Activated CD4-positive, alpha-beta T cell treated with anti-CD3 and anti-CD28 coated beads, Interleukin-2, amount 10 ng/mL, durations not matched to agents 24 days and 14 days (primary cell): Measurements from ENCODE around the gene MAP2K1. TPM values are rescaled to one million over a fixed set of nuclear protein-coding genes. Genes with fewer than 3 reads are reported as not detected.
"Not testable (repeated sequence)": the region's sequence is repeated elsewhere in the genome, so short reads cannot be mapped to it uniquely, and the experiment has no call there.

Experiments used
- DNase-seq: peaks from one replicate; pipeline ENCODE4 v3.0.0; 2022
- H3K27ac Mint-ChIP-seq: one replicate; pipeline ENCODE4 v1.8.0; 2022; ENCODE audit warnings: mild to moderate bottlenecking, mixed read lengths
- H3K27me3 Mint-ChIP-seq: one replicate; pipeline ENCODE4 v1.8.0; 2022; ENCODE audit warnings: mixed read lengths
- H3K36me3 Mint-ChIP-seq: one replicate; pipeline ENCODE4 v1.8.0; 2022; ENCODE audit warnings: low read depth, mild to moderate bottlenecking, mixed read lengths
- H3K4me1 Mint-ChIP-seq: one replicate; pipeline ENCODE4 v1.8.0; 2021; ENCODE audit warnings: mixed read lengths
- H3K4me3 Mint-ChIP-seq: one replicate; pipeline ENCODE4 v1.8.0; 2022; ENCODE audit warnings: mild to moderate bottlenecking, moderate library complexity, mixed read lengths
- H3K9me3 Mint-ChIP-seq: one replicate; pipeline ENCODE4 v1.8.0; 2021; ENCODE audit warnings: mixed read lengths
- intact Hi-C: fragments of 100-400 bp; cut with micrococcal nuclease; formaldehyde crosslinking; loops from one replicate; pipeline ENCODE4 v1.15.1; 2023
- total RNA-seq: library from RNA; stranded (reverse); gene quantifications from 2 replicates; pipeline ENCODE4 v1.2.3, GENCODE V29; 2022

MAP2K1 gene
- total RNA-seq, 1 donor from 2014 or later, result 106 TPM

GRCh38 chr15:66483131-66483566, 96.4 kb downstream of the MAP2K1 start:
- intact Hi-C loops, result no loop called here
- DNase-seq, result no peak
- no peaks in the 10 kb centered on the region for H3K27me3 Mint-ChIP-seq

GRCh38 chr15:66484539-66485112, 97.9 kb downstream of the MAP2K1 start:
- Mint-ChIP-seq H3K27me3 (no peaks in the 10 kb centered on the region), H3K36me3 (peaks cover 59% of the 10 kb centered on the region), H3K4me1 (peaks cover 11% of the 10 kb centered on the region), H3K9me3 (no peaks in the 10 kb centered on the region), H3K4me3 (no peak overlapping the region), H3K27ac (no peak overlapping the region)
- no peak for DNase-seq
- intact Hi-C loops, result no loop called here

More at GRCh38 chr15:66483131-66483566, 96.4 kb downstream of the MAP2K1 start:
- Mint-ChIP-seq H3K9me3 (no peaks in the 10 kb centered on the region), H3K4me3 (no peak overlapping the region), H3K4me1 (peaks cover 18% of the 10 kb centered on the region), H3K27ac (peak overlapping the region; percentile 22), H3K36me3 (peaks cover 58% of the 10 kb centered on the region)

DNA sequence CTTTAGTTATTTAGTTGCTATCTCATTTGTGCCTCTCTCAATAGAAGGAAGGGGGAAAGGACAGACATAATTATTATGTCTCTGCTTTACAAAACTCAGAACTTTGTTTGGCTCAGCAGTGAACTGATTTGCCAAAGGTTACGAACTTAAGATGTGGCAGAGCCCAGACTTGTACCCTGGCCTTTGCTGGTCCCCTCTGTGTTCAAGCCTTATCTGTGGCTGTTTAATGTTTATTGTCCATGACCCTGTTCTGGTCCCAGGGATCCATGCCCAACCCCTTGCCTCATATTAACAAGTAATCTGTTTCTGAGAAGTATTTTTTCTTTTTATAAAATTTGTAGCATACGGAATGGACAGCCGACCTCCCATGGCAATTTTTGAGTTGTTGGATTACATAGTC, 100.2 kb downstream of the MAP2K1 start:
- Mint-ChIP-seq H3K4me1 (peaks cover 14% of the 10 kb centered on the region), H3K9me3 (no peaks in the 10 kb centered on the region), H3K36me3 (peaks cover 60% of the 10 kb centered on the region), H3K27me3 (no peaks in the 10 kb centered on the region), H3K27ac (no peak overlapping the region), H3K4me3 (no peak overlapping the region)
- intact Hi-C loops, result no loop called here
- no peak for DNase-seq

DNA sequence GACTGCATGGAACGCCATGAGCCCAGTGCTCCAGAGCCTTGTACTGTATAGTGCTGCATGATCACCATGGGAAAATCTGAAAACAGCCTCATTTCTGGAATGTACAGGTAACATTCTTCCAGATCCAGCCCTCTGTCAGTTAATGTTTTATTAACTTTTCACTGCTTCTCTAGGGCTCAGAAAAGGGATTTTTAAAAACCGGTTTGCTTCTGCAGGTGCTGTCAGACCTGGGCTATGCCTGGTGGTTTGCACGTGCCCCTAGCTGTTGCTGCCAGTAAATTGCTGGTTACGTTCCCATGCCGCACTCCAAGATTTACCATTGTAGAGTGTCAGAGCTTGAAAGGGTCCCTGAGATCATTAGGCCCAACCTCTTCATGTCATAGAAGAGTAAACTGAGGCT, 101.8 kb downstream of the MAP2K1 start:
- intact Hi-C loops, result no loop called here
- Mint-ChIP-seq H3K27ac (no peak overlapping the region), H3K36me3 (peaks cover 59% of the 10 kb centered on the region), H3K27me3 (no peaks in the 10 kb centered on the region), H3K4me3 (no peak overlapping the region), H3K9me3 (no peaks in the 10 kb centered on the region), H3K4me1 (peaks cover 8% of the 10 kb centered on the region)
- no peak for DNase-seq

DNA sequence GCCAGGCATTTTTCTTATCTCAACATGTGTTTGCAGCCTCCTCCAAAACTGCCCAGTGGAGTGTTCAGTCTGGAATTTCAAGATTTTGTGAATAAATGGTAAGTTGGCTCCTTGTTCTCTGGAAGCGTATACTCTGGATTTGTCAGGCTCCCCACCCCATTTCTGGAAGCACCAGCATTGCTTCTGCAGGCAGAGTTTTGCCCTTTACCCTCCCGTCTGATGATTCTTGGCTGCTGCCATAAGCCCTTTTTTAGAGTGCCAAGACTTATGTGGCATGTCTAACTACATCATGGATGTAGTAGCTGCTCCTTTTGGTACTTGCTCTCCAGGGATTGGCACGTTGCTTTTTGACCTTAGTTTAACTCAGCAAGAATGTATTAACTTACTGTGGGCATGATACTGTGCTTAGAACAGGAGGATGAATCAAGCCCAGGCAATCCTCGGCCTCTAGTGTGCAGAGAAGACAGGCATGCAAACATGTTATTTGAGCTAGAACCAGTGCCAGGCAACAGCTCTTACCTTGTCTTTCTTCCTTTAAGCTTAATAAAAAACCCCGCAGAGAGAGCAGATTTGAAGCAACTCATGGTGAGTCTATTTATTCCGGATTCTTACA, 102.6 kb downstream of the MAP2K1 start:
- H3K9me3 Mint-ChIP-seq, result no peaks in the 10 kb centered on the region
- H3K27ac Mint-ChIP-seq, result no peak overlapping the region
- H3K27me3 Mint-ChIP-seq, result no peaks in the 10 kb centered on the region
- H3K36me3 Mint-ChIP-seq, result peaks cover 64% of the 10 kb centered on the region
- intact Hi-C loops, result no loop called here
- H3K4me3 Mint-ChIP-seq, result no peak overlapping the region
- peaks cover 11% of the 10 kb centered on the region for H3K4me1 Mint-ChIP-seq
- no peak for DNase-seq

DNA sequence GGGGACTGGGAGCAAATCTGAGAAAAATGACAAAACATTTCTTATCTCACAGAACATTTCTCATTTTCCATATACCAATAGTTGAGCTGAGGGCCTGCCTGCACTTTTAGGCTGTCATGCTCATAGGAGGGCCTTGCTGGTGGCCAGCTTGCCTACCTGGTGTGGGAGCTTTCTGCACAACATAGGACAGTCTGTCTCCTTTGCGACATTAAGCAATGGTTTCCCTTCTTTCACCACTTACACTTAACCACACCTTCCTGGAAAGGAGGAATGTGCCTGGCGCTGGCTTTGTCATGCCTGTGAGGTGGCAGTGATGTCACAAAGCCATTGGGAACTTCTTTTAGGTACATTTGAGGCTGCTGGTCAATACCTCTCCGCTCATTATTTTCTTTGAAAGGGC, 105.1 kb downstream of the MAP2K1 start:
- Mint-ChIP-seq H3K4me1 (peaks cover 19% of the 10 kb centered on the region), H3K4me3 (no peak overlapping the region), H3K36me3 (peaks cover 64% of the 10 kb centered on the region), H3K27me3 (no peaks in the 10 kb centered on the region), H3K27ac (no peak overlapping the region), H3K9me3 (no peaks in the 10 kb centered on the region)
- intact Hi-C loops, result no loop called here
- no peak for DNase-seq

DNA sequence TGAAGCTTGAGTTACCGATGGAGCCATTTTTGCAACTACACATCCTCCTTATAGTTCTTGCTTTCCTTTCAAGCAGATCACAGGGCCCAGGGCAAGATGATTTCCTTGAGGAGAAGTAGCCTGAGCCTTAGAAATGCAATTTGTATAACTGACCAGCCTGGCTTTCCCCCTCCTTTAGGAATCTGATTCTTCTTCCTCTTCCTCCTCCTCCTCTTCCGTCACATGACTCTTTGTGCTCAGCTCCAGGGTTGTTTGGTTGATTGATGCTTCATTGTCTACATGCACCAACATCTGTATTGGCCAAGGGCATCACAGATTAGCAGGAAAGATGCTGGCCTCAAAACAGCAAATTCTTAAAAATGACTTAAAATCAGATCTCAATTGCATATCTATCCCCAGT, 107.5 kb downstream of the MAP2K1 start:
- peaks cover 27% of the 10 kb centered on the region for H3K4me1 Mint-ChIP-seq
- H3K36me3 Mint-ChIP-seq, result peaks cover 73% of the 10 kb centered on the region
- intact Hi-C loops, result no loop called here
- no peaks in the 10 kb centered on the region for H3K9me3 Mint-ChIP-seq
- no peak for DNase-seq
- H3K4me3 Mint-ChIP-seq, result no peak overlapping the region
- H3K27me3 Mint-ChIP-seq, result no peaks in the 10 kb centered on the region
- H3K27ac Mint-ChIP-seq, result peak overlapping the region; percentile 27

DNA sequence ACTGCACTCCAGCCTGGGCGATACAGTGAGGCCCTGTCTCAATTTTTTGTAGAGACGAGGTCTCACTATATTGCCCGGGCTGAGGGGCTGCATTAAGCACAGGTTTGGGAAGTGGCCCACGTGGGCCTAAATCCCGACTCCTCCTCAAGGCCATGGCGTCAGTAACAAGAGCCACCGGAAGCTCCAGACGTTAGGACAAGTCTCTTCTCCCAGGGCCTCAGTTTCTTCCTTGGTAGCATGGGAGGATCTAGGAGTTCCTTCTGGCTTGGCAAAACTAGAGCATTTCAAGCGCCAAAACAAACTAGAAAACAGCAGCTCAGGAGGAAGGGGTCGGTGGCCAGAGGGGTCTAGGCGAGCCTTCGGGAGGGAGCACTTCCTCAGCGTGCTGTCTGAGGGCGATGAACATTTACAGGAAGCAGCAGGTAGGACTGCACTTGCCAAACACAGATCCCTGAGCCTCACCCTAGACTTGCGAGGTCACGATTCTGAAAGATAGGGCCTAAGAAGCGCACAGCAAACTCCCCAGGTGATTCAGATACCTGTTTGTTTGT, 110.3 kb downstream of the MAP2K1 start:
- intact Hi-C loops, result loop anchor here (1.0 to 2.0 kb wide), 4 partner anchors 24 to 203 kb away; partner anchors contain the start of genes MAP2K1 and TIPIN
- Mint-ChIP-seq H3K4me1 (peaks cover 42% of the 10 kb centered on the region), H3K9me3 (no peaks in the 10 kb centered on the region), H3K4me3 (peak overlapping the region; percentile 95), H3K27me3 (no peaks in the 10 kb centered on the region), H3K36me3 (peaks cover 84% of the 10 kb centered on the region), H3K27ac (peak overlapping the region; percentile 97)
- DNase-seq, result no peak

GRCh38 chr15:66497502-66498455, 111.1 kb downstream of the MAP2K1 start, which contains the start of gene SNAPC5:
SNAPC5 (minus strand) TSS chr15:66497762; CDS start chr15:66497731, 31 bp downstream.
- intact Hi-C loops, result loop anchor here (1.0 to 2.0 kb wide), 4 partner anchors 25 to 203 kb away; partner anchors contain the start of genes MAP2K1 and TIPIN
- peak within 1 kb of the TSS; percentile 95 for H3K4me3 Mint-ChIP-seq
- H3K4me1 Mint-ChIP-seq, result peaks cover 47% of the 10 kb centered on the region
- no peaks in the 10 kb centered on the region for H3K27me3 Mint-ChIP-seq
- peak; percentile 100 for DNase-seq
- H3K27ac Mint-ChIP-seq, result peak within 1 kb of the TSS; percentile 97
- H3K36me3 Mint-ChIP-seq, result peaks cover 87% of the 10 kb centered on the region
- H3K9me3 Mint-ChIP-seq, result no peaks in the 10 kb centered on the region

DNA sequence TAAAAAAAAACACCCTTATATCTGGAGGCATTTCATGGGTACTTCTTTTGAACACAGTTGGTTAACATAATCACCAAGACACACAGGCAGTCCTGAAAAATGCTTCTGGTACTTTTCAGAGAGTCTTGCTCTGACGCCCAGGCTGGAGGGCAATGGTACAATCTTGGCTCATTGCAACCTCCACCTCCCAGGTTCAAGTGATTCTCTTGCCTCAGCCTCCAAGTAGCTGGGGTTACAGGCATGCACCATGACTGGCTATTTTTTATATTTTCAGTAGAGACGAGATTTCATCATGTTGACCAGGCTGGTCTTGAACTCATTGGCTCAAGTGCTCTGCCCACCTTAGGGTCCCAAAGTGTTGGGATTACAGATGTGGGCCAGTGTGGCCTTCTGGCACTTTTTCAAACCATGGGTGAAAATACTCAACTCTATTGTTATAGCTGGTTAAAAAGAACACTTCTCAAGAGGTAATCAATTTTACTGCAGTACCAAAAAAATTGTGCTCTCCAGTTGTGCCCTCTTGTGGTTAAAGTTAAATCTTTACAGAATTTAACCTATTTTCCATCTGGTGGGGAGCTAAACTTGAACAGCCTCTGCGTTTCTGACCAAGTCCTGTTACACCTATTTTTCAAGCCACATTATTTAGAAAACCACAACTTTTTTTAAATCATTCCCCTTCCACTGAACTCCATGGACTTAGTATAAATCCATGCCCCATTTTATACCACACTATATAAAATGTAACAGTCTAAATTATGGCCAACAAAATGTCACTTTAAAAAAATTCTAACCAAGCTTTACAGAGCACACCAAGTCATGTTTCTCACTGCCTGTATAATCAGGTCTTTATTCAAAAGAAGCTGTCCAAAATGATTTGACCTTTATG, 112.0 kb downstream of the MAP2K1 start:
- intact Hi-C loops, result no loop called here
- Mint-ChIP-seq H3K4me3 (peak overlapping the region; percentile 95), H3K27ac (peak overlapping the region; percentile 97), H3K36me3 (peaks cover 89% of the 10 kb centered on the region), H3K9me3 (no peaks in the 10 kb centered on the region), H3K4me1 (peaks cover 50% of the 10 kb centered on the region), H3K27me3 (no peaks in the 10 kb centered on the region)
- DNase-seq, result peak; percentile 69

- intact Hi-C loops, result loop anchor here (10.0 kb wide), 1 partner anchor 1774 kb away; the partner anchor contains the start of gene FEM1B
- peak overlapping the region; percentile 18 for H3K4me3 Mint-ChIP-seq
- H3K36me3 Mint-ChIP-seq, result peaks cover 87% of the 10 kb centered on the region
- H3K27ac Mint-ChIP-seq, result peak overlapping the region; percentile 57
- H3K9me3 Mint-ChIP-seq, DNase-seq, H3K27me3 Mint-ChIP-seq: not testable (repeated sequence)
- peaks cover 44% of the 10 kb centered on the region for H3K4me1 Mint-ChIP-seq
Measured at GRCh38 chr15:66500346-66500745, 113.6 kb downstream of the MAP2K1 start.

GRCh38 chr15:66502491-66502890, 115.8 kb downstream of the MAP2K1 start:
- Mint-ChIP-seq H3K36me3 (peaks cover 74% of the 10 kb centered on the region), H3K4me1 (peaks cover 52% of the 10 kb centered on the region), H3K4me3 (peak overlapping the region; percentile 92), H3K9me3 (no peaks in the 10 kb centered on the region), H3K27ac (peak overlapping the region; percentile 85), H3K27me3 (no peaks in the 10 kb centered on the region)
- DNase-seq, result no peak
- intact Hi-C loops, result loop anchor here (10.0 kb wide), 1 partner anchor 1772 kb away; the partner anchor contains the start of gene FEM1B
